ENCODE measurements around the gene C5orf15.

The C5orf15 gene

GRCh38 chr5:133968204-133968980 lies at the start of gene C5orf15:
TSS of gene C5orf15 (minus strand) at chr5:133968625. CDS start at chr5:133968584, 41 bp downstream.
- DNase-seq: peak; percentile 96

DNA sequence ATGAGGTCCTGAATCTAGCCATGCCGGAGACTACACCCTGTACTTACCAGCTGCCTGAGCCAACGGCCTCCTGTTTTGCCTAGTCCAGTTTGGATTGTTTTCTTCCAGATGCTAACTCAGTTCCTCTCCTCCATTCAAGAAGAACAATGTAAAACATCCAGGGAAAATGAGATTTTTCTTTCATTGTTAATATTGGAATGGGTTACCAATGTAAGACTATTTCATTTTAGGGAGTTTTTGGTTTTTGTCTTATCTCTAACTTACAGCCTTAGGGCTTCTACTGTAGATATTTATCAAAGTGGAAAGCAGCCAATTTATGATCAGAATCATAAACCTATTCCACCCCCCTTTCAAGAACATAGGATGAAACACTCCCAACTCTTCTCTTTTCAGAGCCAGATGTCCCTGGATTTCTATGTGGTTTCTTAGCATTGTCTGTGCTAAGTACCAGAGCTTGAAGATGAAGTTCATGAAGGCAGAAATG lies 39.9 kb upstream of the C5orf15 start:
- no peak for DNase-seq

GRCh38 chr5:134007581-134008265 lies 39.3 kb upstream of the C5orf15 start:
- DNase-seq: no peak

DNA sequence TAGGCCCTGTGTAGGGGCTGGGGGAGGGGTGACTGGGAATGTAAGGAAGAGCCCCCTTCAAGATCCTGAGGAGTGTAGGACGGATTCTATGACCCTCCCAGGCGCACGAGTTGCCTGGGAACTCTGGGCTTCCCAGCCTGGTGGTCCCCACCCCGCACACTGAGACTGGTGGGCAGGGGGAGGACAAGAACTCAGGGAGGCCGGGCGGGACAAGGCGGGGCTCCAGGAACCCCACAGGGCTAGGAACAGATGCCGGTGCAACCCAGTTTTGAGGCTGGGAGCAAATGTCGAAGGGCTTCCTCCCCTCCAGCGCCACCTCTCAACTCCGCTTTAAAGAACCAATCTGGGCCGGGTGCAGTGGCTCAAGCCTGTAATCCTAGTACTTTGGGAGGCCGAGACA lies 37.7 kb upstream of the C5orf15 start:
- no peak for DNase-seq

- DNase-seq: no peak
Measured at GRCh38 chr5:134005417-134006061, 37.1 kb upstream of the C5orf15 start.

DNA sequence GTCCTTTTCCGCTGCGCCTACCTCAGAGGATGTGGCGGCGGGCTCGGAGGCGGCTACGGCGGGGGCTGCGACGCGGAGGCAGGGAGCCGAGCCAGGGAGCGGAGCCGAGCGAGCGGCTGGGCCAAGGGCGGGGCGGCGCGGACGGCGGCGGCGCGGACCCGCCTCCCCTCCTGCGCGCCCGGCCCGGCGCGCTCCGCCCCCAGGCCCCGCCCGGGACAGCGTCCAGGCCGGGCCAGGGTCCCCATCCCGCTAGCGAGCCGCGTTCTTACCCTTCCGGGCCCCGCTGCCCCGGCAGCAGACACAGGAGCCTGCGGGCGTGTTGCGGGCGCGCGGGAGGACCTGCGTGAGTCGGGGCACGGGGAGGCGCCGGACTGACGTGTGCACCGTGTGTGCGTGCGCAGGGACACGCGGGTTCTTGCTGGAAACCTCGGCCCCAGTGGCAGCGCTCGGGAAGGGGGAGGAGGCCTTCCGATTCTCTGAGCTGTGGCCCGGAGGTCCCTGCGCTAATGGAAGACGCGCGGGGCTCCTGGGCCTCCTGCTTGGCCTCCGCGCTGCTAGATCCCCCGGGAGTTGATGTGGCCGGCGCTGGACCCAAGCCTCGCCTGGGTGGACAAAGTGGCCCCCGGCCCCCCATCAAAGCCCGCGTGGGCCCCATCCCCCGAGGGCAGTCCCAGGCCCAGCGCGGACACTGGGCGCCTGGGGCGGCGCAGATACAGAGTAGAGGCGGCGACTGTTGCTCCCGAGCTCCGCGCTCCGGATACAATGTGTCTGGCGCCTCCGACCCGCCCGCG lies 36.4 kb upstream of the C5orf15 start, which contains the start of gene VDAC1:
VDAC1 (minus strand) TSS at position 350 of the 791 bp plus-strand sequence. CDS start 11,963 bp downstream, outside the sequence.
- peak; percentile 90 for DNase-seq

GRCh38 chr5:134003817-134004625 lies 35.6 kb upstream of the C5orf15 start:
- DNase-seq: peak; percentile 68

- no peak for DNase-seq
Measured at GRCh38 chr5:134003064-134003816, 34.8 kb upstream of the C5orf15 start.

DNA sequence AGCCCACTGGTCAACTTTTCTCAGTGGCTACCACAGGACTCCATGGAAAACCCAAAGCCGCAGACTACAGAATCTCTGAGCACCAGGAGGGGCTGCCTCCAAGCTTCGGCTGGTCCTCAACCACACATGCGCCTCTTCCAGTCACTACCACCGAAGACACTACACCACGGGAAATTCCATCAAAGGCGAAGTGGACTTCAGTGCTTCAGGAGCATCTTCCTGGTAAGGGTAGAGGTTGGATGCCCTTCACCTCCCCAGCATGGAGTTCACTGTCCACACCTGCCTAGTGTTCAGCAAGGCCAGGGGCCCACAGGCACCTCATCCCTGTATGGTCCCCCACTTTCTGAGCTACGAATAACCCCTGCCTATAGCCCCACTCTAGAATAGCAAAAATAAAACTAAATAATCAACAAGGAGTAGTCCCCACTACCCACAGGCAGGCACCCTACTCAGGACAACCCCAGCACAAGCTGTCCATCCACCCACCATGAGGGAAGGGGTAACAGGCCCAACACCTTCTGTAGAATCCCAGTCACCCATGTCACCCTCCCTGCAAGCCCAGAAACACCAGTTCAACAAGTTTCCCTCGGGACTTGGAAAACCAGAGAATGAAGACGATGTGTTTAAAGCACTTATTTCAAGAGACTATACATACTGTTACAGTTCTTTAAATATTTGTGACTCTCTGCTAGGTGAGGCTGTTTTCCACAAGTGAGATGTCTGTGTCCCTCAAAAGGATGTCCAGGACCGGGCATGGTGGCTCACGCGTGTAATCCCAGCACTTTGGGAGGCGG lies 33.7 kb upstream of the C5orf15 start:
- DNase-seq: no peak

DNA sequence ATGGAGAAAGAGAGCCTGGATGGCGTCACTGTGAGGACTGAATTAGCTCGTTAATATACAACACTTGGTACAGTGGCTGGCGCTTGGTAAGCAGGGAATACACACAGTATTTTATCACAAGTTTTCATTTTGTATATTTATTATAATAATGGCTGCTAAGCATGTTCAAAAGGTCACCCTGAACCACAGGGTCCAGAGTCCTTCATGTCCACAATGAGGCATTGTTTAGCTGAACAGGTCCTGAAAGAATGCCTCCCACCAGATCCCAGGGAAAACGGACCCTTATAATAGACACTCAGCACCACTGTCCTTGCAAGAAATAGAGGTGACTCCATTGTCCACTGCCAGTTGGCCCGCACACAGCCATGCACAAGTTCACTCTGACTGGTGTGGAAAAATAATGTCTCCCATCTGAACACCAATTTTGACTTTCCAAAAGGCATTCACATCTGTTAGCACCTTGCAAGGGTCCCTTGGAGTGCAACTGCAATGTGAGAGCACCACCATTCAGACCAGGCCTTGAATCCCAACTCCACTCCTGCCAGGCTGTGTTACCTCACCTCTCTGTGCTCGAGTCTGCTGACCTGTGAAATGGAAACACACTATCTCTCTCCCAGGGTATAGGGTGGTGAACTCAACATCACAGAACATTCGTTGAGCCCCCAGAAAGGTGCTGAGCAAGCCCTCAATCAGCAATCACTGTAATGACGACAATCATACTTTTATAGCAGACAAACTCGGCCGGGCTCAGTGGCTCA lies 32.5 kb upstream of the C5orf15 start:
- DNase-seq: no peak

DNA sequence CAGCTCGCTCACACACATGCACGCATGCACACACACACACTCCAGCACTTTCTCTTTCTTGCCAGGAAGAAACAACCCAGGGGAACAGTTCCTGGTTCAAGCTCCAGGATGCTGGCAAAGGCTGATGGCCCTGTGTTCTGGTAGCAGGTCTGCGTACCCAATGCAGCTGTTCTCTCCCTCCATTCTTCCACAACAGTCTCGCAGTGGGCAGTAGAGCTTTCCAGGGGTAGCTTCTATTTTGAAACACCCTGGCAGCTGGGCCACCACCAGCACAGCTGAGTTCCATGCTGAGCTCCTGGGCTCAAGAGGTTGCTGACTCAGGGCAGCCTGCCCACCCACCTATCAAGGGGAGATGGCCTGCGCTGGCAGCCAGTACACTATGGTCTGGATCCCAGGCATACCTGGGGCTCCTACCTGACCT lies 31.7 kb upstream of the C5orf15 start:
- no peak for DNase-seq

DNA sequence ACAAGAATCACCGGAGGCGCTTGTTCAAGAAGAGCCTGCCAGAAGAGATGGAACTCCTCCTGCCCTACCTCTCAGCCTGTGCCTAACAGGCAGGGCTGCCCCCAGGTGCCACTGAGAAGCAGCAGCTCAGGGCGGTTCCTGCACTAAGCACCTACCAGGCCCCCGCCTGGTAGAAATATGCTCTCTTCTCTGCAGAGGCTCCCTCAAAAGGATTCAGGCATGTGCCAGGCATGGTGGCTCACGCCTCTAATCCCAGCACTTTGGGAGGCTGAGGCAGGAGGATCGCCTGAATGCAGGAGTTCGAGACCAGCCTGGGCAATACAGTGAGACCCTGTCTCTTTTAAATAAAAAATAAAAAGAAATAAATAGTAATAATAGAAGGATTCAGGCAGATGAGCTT lies 30.4 kb upstream of the C5orf15 start:
- DNase-seq: no peak

DNA sequence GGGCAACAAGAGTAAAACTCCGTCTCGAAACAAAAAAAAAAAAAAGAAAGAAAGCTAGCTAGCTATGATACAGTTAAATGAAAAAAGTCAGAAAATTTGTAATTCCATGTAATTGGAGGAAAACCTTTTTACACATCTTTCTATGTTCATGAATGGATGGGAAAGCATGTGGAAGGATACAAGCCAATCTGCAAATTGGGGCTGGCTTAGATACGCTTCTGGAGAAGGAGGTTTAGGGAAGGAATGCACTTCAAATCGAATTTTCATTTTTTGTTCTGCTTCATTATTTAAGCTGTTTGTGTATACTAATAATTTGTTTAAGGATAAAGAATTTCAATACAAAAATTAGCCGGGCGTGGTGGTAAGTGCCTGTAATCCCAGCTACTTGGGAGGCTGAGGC lies 29.6 kb upstream of the C5orf15 start:
- DNase-seq: no peak

- DNase-seq: no peak
Measured at GRCh38 chr5:133996683-133997252, 28.3 kb upstream of the C5orf15 start.

GRCh38 chr5:133995883-133996563 lies 27.6 kb upstream of the C5orf15 start:
- DNase-seq: no peak

DNA sequence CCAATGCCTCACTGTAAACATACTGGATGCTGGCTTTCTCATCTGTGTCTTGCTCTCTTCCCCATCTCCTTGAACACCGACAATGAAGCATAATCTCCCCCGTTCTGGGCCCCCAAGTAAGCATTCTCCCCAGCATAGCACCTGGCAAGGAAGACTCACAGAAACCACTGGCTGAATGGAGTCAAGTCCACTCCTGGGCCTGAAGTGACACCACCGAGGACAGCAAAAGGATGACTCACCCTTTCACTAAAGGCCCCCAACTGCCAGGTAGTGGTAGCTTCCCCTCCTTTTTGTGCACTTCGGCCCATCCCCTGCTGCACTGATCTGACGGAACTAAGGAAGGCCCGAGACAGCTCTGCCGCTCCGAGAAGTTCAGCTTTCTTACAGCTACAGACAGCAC lies 26.9 kb upstream of the C5orf15 start:
- no peak for DNase-seq

DNA sequence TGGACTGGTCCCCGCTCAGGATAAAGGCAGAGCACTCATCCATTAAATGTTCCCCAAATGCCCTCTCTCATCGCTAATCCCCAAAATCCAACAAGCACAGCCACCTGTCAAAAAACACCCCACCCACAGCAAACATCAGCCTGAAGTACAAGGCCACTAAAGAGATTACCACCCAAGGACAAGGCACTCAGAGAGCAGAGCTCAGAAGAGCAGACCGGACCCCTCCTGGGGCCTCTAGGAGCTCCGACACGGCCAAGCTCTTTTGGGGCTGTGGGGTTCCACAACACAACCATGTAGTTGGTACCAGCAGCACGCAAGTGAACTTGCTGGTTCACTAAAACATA lies 26.5 kb upstream of the C5orf15 start:
- DNase-seq: no peak

DNA sequence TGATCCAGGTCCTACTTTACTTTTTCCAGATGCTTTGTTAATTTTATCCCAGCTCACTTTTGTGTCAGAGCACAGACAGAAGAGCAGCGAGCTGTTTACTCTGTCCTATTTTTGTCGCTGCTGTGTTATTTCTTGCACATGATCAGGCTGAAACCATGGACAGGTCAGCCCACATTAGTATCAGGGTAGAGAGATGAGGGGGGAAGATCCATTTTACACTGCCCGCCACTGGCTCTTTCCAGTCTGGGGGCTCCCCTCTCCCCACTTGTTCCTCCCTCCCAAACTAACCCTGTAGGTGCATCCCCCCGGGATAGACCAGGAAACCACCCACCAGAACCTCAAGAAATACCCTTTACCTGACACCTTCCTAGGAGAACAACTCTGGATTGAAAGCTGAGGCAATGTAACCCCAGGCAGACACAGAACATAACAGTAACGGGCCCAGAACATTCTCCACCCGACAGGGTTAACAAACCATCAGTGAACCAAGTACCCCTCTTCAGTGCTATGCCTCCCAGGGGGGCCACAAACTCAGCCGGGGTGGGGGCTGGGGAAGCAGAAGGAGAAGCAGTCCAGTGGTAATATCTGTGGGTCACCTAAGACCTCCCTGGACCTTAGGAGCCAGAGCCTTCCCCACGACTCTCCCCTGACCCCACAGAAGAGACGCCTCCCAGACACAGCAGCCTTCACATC lies 26.0 kb upstream of the C5orf15 start:
- DNase-seq: no peak
